ENCODE data around the gene AFTPH.
"Not testable (repeated sequence)": the region's sequence is repeated elsewhere in the genome, so short reads cannot be mapped to it uniquely, and the experiment has no call there.

The AFTPH gene

DNA sequence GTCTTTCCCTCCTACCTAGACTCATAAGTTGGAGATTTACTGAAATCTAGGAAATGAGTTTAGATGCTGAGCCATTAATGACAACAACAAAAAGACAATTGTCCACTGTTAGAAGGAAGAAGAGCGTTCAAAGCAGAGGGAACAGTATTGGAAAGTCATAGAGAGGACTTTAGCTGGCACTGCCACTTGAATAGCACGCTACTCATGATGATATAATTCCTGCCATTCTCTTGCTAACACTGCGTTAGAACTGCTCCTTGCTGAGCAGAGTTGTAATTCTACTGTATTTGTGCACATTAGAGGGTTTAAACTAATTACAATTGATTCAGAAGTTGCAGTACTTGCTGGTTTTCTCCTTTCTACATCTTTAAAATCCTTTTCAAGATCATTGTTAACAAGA, 9.0 kb upstream of the AFTPH start:
- Histone ChIP-seq H3K4me3 (ENCODE audit: low read length) (no peak overlapping the region), H2AFZ (ENCODE audit: low read depth, low read length) (no peak overlapping the region), H3K36me3 (ENCODE audit: insufficient read depth, low read length) (no peaks in the 10 kb centered on the region), H3K9me3 (ENCODE audit: low read length) (no peaks in the 10 kb centered on the region), H3K27me3 (ENCODE audit: insufficient read depth, low read length) (peaks cover 6% of the 10 kb centered on the region), H3K4me1 (ENCODE audit: insufficient read depth, low read length) (no peaks in the 10 kb centered on the region)

DNA sequence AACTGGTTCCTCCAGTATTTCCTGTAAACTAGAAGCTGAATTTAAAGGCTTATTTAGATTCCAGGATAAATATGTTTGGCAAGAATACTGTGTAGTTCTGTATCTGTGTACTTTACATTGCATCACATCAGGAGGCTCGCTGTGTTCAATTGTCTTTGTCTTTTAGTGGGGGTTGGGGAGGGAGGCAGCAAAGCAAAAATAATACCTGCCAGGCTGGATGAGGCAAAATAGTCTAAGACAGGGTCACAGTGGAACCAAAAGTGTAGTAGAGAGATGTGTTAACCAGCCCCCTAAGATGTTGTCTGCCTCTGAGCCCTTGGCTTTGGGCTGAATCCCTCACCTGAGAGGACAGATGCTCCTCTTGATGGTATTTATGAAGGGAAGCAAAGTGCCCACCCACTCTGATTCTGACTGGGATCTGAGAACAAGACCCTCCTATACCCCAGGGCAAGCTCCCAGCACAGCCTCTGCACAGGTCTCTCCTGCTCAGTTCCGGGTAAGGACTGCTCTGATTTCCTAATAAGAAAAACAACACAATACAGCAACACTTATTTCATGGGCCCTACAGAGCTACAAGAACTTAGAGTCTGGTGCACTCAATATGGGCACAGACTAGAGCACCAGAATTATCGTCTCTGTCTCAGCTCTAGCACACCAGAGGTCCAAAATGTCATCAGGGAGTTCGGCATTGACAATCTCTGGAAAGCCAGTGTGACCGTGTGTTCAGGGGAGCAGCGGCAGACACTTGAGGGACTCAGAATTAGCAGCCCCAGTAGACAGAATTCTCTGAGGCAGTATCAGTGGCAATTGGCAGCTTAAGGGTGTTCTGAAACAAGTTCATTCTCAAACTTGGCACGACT, 7.2 kb upstream of the AFTPH start:
- H3K27me3 ChIP-seq (ENCODE audit: insufficient read depth, low read length), result peaks cover 7% of the 10 kb centered on the region
- no peak overlapping the region for H2AFZ ChIP-seq (ENCODE audit: low read depth, low read length)
- no peaks in the 10 kb centered on the region for H3K36me3 ChIP-seq (ENCODE audit: insufficient read depth, low read length)
- H3K9me3 ChIP-seq (ENCODE audit: low read length), result no peaks in the 10 kb centered on the region
- no peaks in the 10 kb centered on the region for H3K4me1 ChIP-seq (ENCODE audit: insufficient read depth, low read length)
- no peak overlapping the region for H3K4me3 ChIP-seq (ENCODE audit: low read length)

DNA sequence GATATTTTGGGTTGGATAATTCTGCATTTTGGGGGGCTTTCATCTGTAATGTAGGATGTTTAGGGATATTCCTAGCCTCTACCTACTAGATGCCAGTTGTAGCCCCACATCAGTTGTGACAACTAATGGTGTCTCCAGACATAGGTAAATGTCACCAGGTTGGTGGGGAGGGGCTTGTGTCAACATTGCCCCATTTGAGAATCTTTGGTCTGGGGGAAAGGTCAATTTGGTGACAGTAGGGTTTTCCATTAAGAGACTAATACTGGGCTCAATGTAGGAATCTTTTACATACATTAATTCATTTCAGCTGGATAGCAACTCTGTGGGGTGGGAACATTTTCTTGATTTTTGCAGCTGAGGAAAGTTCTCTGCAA, 6.6 kb upstream of the AFTPH start:
- Histone ChIP-seq H3K9me3 (ENCODE audit: low read length) (no peaks in the 10 kb centered on the region), H3K4me3 (ENCODE audit: low read length) (no peak overlapping the region), H2AFZ (ENCODE audit: low read depth, low read length) (no peak overlapping the region), H3K27me3 (ENCODE audit: insufficient read depth, low read length) (peaks cover 7% of the 10 kb centered on the region), H3K4me1 (ENCODE audit: insufficient read depth, low read length) (peaks cover 1% of the 10 kb centered on the region), H3K36me3 (ENCODE audit: insufficient read depth, low read length) (no peaks in the 10 kb centered on the region)

DNA sequence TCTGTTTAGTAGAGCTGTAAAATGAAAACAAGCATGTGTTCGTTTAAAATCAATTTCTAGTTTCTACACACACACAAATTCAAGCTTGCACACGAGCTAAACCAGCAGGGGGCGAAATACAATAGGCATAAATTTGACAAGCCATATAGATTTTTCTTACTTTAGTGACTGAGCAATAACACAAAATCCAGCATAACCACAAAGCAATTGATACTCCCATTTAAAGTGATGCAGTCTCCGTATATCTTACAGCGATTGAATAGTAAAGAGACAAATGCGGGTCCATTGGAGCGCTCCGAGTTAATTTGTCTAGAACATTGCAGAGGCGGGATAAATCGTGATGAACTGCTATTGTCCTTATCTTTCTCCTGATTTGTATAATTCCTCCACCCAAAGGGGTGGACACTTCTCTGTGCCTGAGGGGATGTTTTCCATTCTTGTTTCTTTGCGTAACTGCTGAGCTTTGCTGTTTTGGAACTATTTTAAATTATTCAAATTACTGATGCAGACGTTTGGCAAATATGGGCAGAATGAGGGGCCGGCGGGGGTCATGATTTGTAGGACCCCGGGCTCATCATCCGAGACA, 1.2 kb upstream of the AFTPH start:
- peak overlapping the region; percentile 99 for H2AFZ ChIP-seq (ENCODE audit: low read depth, low read length)
- peaks cover 4% of the 10 kb centered on the region for H3K27me3 ChIP-seq (ENCODE audit: insufficient read depth, low read length)
- peaks cover 17% of the 10 kb centered on the region for H3K4me1 ChIP-seq (ENCODE audit: insufficient read depth, low read length)
- no peaks in the 10 kb centered on the region for H3K36me3 ChIP-seq (ENCODE audit: insufficient read depth, low read length)
- no peaks in the 10 kb centered on the region for H3K9me3 ChIP-seq (ENCODE audit: low read length)
- peak overlapping the region; percentile 91 for H3K4me3 ChIP-seq (ENCODE audit: low read length)

DNA sequence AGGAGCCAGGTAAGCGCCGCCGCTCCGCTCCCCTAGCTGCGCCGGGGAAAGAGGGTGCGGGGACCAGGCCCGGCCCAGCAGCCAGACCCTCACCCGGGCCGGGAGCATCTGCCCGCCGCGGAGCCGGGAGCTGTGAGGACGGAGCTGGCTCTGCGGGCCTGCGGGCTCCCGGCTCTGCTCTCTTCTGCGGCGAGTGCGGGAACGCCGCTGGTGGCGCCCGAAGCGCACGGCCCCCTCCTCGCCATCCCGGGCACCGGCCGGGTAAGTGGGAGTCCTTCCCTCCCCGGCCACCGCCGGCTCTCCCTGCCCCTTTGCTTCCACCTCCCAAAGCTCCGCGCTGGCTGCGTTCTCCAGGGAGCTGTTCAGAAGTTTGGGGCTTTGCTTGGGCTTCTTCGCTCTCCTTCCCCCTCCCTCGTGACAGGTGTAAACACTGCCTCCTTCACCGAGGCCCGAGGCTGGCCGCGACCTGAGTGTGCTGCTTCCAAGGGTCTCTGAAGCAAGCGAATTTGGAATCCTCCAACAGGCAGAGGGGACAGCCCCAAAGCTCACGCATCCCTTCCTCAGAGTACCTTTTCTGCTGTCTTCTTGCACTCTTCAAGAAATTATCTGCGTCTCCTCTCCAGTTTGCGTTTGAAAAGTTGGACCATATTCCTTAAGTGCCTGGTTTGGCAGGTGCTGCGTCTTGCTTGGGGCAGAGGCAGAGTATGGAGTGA, 632 bp downstream of the AFTPH start:
- H3K36me3 ChIP-seq (ENCODE audit: insufficient read depth, low read length), result no peaks in the 10 kb centered on the region
- no peaks in the 10 kb centered on the region for H3K9me3 ChIP-seq (ENCODE audit: low read length)
- H3K4me1 ChIP-seq (ENCODE audit: insufficient read depth, low read length), result peaks cover 17% of the 10 kb centered on the region
- peaks cover 4% of the 10 kb centered on the region for H3K27me3 ChIP-seq (ENCODE audit: insufficient read depth, low read length)
- peak overlapping the region; percentile 85 for H2AFZ ChIP-seq (ENCODE audit: low read depth, low read length)
- peak overlapping the region; percentile 91 for H3K4me3 ChIP-seq (ENCODE audit: low read length)

DNA sequence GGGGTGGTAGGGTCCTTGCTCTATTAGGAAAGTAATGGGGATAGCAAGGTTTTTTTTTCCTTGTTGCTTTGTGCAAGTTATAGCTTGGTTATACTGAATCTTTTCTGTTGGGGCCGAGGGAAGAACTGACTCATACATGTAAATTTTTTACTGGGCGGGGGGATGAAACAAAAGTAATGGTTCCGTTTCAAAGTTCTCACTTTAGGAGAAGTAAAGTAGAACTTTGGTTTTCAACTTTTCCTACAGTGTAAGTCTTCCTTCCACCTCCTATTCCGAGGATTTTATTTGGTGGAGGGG, 1.1 kb downstream of the AFTPH start:
- H3K27me3 ChIP-seq (ENCODE audit: insufficient read depth, low read length), result no peaks in the 10 kb centered on the region

DNA sequence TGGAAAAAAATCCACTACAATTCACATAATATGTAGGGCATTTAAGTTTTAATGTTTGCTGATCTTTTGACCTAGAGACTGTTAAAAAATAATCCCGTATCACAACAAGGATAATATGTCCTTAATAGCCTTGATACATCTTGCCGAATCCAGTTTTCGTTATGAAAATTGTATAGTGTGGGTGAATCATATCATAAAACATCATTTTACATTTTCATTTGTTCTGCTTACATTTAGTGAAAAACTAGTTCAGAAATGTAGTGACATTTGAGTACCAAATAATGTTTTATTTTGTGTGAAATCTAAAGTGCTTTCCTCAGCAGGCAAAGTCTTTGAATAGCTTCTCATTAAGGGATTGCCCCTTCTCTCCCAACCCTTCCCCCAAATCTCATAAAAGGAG, 1.9 kb downstream of the AFTPH start:
- no peaks in the 10 kb centered on the region for H3K9me3 ChIP-seq (ENCODE audit: low read length)
- no peaks in the 10 kb centered on the region for H3K27me3 ChIP-seq (ENCODE audit: insufficient read depth, low read length)
- peak overlapping the region; percentile 91 for H3K4me3 ChIP-seq (ENCODE audit: low read length)
- H3K4me1 ChIP-seq (ENCODE audit: insufficient read depth, low read length), result peaks cover 17% of the 10 kb centered on the region
- no peak overlapping the region for H2AFZ ChIP-seq (ENCODE audit: low read depth, low read length)
- no peaks in the 10 kb centered on the region for H3K36me3 ChIP-seq (ENCODE audit: insufficient read depth, low read length)

More for the DNA sequence above, 1.1 kb downstream of the AFTPH start:
- H2AFZ ChIP-seq (ENCODE audit: low read depth, low read length), result no peak overlapping the region
- H3K4me3 ChIP-seq (ENCODE audit: low read length), result peak overlapping the region; percentile 91
- H3K4me1 ChIP-seq (ENCODE audit: insufficient read depth, low read length), result peaks cover 17% of the 10 kb centered on the region
- no peaks in the 10 kb centered on the region for H3K36me3 ChIP-seq (ENCODE audit: insufficient read depth, low read length)
- no peaks in the 10 kb centered on the region for H3K9me3 ChIP-seq (ENCODE audit: low read length)

DNA sequence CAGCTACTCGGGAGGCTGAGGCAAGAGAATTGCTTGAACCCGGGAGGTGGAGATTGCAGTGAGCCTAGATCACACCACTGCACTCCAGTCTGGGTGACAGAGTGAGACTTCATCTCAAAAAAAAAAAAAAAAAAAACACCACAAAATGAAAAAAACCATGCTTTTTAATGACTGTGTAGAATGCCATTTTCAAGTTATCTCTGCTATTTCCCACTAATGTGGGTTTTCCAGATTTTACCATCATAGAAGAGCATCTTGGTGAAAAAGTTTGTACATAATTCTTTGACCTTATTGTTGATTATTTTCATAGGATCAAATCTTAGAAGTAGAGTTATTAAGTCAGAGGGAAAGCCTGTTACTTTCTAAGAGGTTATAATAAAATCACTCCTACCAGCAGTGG, 6.8 kb downstream of the AFTPH start:
- H2AFZ ChIP-seq (ENCODE audit: low read depth, low read length); H3K27me3 ChIP-seq (ENCODE audit: insufficient read depth, low read length); H3K9me3 ChIP-seq (ENCODE audit: low read length); H3K4me3 ChIP-seq (ENCODE audit: low read length); H3K36me3 ChIP-seq (ENCODE audit: insufficient read depth, low read length); H3K4me1 ChIP-seq (ENCODE audit: insufficient read depth, low read length): not testable (repeated sequence)

DNA sequence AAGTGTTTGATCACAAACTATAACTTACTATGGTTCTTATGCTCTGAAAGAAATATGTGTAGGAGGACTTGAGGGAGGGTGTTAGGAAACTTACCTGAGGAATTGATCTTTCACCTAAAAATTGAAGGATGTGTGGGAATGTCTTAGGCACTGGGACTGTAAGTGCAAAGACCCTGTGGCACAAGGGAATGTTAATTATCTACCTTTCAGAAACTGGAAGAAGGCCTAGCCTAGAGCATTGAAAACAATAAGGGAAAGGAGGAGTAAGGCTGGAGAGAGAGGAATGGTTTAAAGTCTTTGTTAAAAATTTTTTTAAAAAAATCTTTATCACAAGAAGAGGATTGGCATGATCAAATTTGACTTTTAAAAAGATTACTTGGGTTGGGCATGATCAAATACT, 7.9 kb downstream of the AFTPH start:
- Histone ChIP-seq H3K4me1 (ENCODE audit: insufficient read depth, low read length) (no peaks in the 10 kb centered on the region), H3K27me3 (ENCODE audit: insufficient read depth, low read length) (no peaks in the 10 kb centered on the region)

DNA sequence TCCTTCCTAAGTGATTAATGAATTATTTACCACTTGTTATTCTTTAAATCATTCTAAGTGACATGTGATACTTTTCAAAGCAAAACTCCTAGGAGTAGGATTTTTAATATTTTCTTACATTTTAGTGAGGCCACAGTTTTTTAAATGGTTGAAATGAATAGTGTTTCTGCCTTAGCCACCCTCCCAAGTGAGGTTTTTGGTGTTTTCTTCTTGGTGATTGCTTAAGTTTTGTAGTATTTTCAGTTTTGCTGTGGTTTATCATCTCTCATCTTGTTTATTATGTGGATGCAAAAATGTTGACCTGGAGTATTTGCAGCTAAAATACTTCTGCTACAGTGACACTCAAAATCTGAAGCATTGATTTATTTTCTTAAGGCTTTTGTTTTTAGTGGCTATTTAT, 9.8 kb downstream of the AFTPH start:
- no peaks in the 10 kb centered on the region for H3K4me1 ChIP-seq (ENCODE audit: insufficient read depth, low read length)
- H3K4me3 ChIP-seq (ENCODE audit: low read length), result no peak overlapping the region
- no peaks in the 10 kb centered on the region for H3K36me3 ChIP-seq (ENCODE audit: insufficient read depth, low read length)
- no peaks in the 10 kb centered on the region for H3K27me3 ChIP-seq (ENCODE audit: insufficient read depth, low read length)
- H3K9me3 ChIP-seq (ENCODE audit: low read length), result no peaks in the 10 kb centered on the region
- no peak overlapping the region for H2AFZ ChIP-seq (ENCODE audit: low read depth, low read length)

More for the DNA sequence above, 7.9 kb downstream of the AFTPH start:
- H3K36me3 ChIP-seq (ENCODE audit: insufficient read depth, low read length), result no peaks in the 10 kb centered on the region
- H3K9me3 ChIP-seq (ENCODE audit: low read length), result no peaks in the 10 kb centered on the region
- no peak overlapping the region for H2AFZ ChIP-seq (ENCODE audit: low read depth, low read length)
- no peak overlapping the region for H3K4me3 ChIP-seq (ENCODE audit: low read length)

DNA sequence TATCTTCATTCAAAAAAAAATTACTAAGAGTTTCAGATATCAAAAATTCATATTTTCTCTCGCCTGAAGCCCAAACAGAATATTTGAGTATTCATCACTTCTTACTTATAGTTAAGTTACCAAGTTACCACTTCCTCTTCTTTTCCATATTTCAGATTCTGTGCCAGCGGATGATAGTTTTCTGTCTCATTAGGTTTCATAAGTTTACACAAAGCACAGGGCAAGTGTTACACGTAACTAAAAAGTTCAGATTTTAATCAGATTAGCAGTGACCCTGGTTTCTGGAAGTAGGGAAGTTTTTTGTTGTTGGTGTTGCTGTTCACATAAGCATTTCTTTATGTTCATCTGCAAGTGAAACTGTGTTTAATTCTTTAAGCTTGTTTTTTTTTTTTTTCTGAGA, 10.2 kb downstream of the AFTPH start:
- Histone ChIP-seq H3K36me3 (ENCODE audit: insufficient read depth, low read length) (no peaks in the 10 kb centered on the region), H3K4me3 (ENCODE audit: low read length) (no peak overlapping the region), H3K4me1 (ENCODE audit: insufficient read depth, low read length) (no peaks in the 10 kb centered on the region), H3K9me3 (ENCODE audit: low read length) (no peaks in the 10 kb centered on the region), H3K27me3 (ENCODE audit: insufficient read depth, low read length) (no peaks in the 10 kb centered on the region), H2AFZ (ENCODE audit: low read depth, low read length) (no peak overlapping the region)

DNA sequence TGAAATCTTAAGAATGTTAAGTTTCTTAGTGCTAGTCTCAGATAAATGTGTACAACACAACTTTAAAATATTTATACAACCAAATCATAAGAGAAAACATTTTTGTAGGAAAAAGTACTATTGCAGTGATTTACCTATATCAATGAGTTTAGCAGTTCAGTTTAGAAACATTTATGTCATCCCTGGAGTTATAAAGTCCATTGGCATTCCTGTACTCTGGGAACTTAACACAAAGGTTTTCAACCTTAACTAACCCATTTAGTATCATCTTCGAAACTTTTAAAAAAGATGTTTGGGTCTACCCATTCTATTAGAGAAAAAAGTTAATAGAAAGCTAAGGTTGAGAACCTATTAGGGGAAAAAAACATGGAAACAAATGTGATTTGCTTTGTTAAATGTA, 10.9 kb downstream of the AFTPH start:
- H3K4me3 ChIP-seq (ENCODE audit: low read length), result no peak overlapping the region
- H3K36me3 ChIP-seq (ENCODE audit: insufficient read depth, low read length), result no peaks in the 10 kb centered on the region
- no peaks in the 10 kb centered on the region for H3K9me3 ChIP-seq (ENCODE audit: low read length)
- no peak overlapping the region for H2AFZ ChIP-seq (ENCODE audit: low read depth, low read length)
- H3K27me3 ChIP-seq (ENCODE audit: insufficient read depth, low read length), result no peaks in the 10 kb centered on the region
- H3K4me1 ChIP-seq (ENCODE audit: insufficient read depth, low read length), result no peaks in the 10 kb centered on the region

DNA sequence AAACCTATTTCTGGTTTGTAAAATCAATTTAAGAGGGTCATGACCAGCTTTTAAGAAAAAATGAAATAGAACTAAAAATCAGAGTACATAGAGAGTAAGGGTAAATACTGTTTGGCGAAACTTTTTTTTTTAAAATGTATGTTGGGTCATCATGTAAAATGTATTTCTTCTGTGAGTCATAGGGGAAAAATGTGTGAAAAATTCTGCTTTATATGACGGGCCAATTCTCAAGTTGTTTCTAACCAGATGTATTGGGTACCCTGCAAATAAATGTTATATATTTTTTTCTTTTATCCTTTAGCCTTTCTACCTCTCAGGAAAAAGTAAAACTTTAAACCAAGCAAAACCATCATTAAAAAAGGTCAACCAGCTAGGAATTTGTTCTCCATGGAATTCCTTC, 13.9 kb downstream of the AFTPH start:
- H3K27me3 ChIP-seq (ENCODE audit: insufficient read depth, low read length), result no peaks in the 10 kb centered on the region
- no peaks in the 10 kb centered on the region for H3K4me1 ChIP-seq (ENCODE audit: insufficient read depth, low read length)

More for the DNA sequence above, 13.9 kb downstream of the AFTPH start:
- Histone ChIP-seq H3K4me3 (ENCODE audit: low read length) (no peak overlapping the region), H3K36me3 (ENCODE audit: insufficient read depth, low read length) (no peaks in the 10 kb centered on the region), H2AFZ (ENCODE audit: low read depth, low read length) (no peak overlapping the region), H3K9me3 (ENCODE audit: low read length) (no peaks in the 10 kb centered on the region)
